ENCODE measurements around the gene DGKH.

GRCh38 chr13:42275098-42275471, 226.6 kb downstream of the DGKH start:
- TF ChIP-seq CTCF (conservative IDR thresholded peaks at IDR 0.05 in 1 of 2, IDR thresholded peaks at IDR 0.05 in 1 of 2; ENCODE audit: low read depth in 1 of 2, low read length in 2 of 2) (no peak), EZH2 (IDR thresholded peaks at IDR 0.05; ENCODE audit: low read length, missing control alignments) (no peak)

All from fibroblast of lung (primary cell).